GM19397 (cell line): ENCODE data around the gene CMPK1.

Experiments
- ATAC-seq: cut with Tn5 transposase; IDR thresholded peaks from one replicate; pipeline ENCODE4 v1.9.1; 2021; ENCODE audit warnings: mild to moderate bottlenecking, moderate library complexity; ENCODE audit not compliant: unreplicated experiment

The CMPK1 gene

DNA sequence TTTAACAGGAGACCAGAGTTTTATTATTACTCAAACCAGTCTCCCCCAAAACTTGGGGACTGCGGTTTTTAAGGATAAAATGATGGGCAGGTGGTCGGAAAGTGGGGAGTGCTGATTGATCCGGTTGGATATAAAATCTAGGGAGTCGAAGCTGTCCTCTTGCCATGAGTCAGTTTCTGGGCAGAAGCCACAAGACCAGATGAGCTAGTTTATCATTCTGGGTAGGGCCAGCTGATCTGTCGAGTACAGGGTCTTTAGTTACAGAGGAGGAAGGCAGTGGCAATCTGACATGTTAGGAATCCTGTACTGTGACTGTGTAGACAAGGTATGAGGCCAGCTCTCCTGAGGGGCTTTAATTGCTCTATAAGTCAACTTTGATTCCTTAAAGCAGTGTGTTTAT, 59.6 kb downstream of the CMPK1 start:
- ATAC-seq: no peak

DNA sequence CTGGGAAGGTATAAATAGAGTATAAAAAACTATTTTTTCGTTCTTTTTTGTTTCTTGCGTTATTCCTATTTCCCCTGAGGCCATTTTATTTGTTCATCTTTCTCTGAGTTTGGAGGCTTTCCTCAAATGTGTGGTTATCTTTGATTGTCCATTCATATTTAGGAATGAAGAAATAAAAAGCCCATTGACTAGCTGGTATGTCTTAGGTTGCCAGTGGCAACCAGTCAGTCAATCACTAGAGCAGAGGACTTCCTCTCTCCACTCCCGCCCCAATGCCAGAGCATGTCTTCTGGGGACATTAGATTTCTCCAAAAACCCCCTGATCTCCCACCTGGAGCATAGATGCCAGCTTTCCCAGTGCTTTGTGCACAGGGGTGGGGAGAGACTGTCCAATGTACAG, 61.8 kb downstream of the CMPK1 start:
- no peak for ATAC-seq

DNA sequence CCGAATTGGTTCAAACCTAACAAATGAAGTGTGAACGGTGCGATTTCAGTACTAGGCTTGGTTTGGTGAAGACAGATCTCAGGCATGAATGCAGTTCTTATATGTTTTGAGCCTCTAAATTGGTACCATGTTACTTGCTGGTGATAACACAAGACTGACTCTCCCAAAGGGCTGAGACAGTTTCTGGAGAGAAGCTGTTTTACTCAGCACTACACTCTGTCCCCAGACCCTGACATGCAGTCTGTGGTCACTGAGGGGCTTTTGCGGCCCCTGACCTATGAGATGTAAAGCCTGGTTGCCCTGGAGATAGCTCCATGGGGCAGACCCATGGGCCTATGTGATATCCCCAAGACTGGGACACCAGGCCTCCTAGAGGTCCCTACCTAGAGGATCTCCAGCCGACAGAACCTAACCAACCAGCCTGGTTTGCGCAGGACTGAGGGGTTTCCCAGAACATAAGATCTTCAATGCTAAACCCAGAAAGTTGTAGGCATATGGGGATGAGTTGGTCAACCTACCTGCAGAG, 63.1 kb downstream of the CMPK1 start:
- no peak for ATAC-seq

DNA sequence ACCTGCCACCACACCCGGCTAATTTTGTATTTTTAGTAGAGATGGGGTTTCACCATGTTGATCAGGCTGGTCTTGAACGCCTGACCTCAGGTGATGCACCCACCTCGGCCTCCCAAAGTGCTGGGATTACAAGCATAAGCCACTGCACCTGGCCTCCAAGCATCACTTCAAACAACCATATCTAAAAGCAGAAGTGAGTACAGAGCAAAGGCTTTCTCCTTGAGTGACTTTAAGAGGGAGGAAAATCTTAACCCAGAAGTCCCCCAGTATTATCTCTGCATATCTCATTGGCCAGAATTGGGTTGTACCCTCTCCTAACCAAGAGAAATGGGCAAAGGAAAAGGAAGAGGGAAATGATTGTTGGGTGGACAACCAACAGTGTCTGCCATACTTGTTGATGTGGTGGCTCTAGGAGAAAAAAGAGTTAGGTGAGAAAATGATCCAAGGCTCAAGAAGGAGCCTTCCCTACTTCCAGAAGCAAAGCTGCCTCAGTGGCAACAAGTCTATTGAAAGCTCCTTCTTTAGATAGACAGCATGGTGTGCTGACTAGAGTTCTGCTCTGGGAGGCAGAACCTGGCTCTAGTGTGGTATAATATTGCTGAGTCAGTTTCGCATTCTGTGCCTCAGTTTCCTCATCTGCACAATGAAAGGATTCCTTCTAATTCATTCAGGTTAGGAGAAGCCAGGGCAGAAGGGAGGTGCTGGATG, 65.7 kb downstream of the CMPK1 start:
- ATAC-seq: no peak

DNA sequence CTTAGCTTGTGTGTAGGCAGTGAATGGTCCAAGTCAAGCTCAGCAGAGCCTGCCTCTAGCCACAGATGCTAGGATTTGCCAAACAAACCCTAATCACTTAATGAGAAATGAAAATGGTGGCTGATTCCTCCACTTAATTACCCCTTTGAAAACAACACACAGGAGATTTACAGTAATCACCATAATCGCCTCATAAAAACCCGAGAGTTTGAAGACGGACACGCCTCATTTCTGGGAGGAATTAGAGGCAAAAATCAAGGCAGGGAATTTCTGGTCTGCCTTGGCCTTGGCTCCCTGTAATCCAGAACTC, 66.2 kb downstream of the CMPK1 start:
- ATAC-seq: no peak

DNA sequence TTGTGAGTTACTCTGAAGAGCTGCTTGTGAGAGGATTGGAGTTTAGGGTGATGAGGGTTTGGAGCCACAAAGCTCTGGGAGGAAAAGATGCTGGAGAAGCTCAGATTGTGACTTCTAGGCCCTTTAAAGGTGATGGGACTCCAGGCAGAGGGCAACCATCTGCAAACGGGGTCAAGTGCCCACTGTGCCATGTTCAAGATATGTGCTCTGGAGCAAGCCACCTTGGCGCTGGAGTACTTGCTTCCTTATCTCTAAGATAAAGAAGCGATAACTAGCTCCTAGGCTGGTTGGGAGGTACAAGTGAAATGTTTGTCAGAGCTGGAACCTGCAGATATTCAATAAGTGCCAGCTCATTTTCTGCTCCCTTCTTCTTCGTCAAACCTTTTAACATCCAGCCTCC, 68.2 kb downstream of the CMPK1 start:
- no peak for ATAC-seq

DNA sequence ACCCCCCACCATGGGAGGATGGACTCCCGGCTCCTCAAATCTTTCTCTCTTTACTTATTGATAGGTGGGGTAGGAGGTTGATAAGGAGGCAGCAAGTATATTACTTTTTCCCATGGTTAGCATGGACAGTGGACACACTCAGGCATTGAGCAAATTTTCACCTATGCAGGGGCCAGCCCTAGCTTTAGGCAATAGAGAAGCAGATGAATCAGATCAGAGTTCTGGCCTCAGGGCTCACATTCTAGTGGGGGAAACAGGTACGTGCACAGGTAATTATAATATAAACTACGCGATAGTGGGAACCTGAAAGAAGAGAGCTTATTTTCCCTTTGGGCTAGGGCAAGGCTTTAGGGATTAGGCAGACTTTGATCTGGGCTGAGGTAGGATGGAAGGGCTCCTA, 69.0 kb downstream of the CMPK1 start:
- no peak for ATAC-seq

DNA sequence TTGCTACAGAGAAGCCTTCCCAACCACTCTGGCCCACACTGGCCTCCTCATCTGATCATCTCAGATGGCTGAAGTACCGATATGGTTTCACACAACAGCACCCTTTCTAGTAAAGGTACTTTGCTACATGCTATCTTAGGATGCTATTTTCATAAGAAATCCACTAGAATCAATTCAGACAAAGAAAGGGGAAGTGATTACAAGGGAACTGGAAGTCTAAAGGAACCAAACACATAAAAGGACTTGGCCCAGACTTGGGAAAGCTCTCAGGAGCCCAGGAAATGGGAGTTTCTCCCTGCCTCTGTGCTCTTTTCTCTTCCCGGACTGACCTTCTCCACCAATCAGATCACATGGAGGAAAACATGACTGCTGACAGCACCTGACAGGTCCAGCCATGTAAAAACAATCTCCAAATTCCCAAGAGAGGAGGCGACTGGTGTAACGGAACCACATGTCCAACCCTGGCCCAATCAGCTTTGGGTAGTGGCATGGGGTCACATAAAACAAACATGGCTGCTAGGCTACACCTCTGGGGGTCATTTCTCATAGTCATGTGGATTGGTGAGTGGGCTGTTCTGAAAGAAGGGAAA, 69.8 kb downstream of the CMPK1 start:
- ATAC-seq: no peak

DNA sequence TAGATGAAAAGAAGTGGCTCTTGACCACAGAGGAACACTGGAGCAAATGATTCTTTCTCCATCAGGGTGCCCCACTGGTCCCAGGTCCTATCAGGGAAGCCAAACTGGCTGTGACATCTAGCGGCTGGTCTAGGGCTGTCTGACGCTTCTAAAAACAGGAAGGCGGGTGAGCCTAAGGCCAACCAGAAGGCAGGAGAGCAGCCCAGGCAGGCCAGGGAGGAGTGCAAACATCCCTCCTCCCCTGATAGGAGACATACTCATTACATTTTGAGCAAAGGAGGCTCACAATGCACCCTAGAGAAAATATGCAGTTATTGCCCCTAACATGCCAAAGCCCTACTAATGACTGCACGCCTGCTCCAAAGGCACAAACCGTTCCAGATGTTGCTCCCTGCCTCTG, 72.1 kb downstream of the CMPK1 start:
- no peak for ATAC-seq

DNA sequence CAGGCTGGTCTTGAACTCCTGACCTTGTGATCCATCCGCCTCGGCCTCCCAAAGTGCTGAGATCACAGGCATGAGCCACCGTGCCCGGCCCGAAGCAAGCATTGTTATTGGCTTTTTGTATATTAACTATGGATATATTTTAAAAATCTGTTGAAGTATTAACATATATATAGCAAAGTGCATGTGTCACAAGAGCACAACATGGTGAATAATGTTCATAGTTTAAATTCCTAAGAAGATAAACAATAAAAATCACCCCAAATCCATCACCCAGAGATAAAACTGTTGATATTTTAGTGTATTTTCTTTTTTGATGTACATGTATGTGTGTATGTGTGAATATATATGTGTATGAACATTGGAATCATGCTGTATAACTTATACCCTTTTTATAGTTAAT, 73.4 kb downstream of the CMPK1 start:
- ATAC-seq: no peak

DNA sequence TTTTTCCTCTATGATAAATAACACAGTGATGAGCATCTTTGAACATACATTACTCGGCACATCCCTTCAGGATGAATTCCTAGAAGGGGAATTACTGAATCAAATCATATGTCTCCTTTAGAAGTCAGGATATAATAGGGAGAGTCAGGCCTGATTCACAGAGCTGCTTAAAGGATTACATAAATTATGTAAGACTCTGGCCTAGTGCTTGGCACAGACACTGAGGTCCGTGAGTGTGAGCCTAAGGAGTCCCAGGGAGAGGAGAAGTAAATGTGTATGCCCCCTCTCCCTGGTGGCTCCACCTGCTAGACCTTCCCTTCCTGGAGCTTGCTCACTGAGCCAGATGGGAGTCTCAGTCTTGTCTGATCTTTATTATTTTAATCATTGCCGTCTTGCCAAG, 73.9 kb downstream of the CMPK1 start:
- ATAC-seq: no peak

DNA sequence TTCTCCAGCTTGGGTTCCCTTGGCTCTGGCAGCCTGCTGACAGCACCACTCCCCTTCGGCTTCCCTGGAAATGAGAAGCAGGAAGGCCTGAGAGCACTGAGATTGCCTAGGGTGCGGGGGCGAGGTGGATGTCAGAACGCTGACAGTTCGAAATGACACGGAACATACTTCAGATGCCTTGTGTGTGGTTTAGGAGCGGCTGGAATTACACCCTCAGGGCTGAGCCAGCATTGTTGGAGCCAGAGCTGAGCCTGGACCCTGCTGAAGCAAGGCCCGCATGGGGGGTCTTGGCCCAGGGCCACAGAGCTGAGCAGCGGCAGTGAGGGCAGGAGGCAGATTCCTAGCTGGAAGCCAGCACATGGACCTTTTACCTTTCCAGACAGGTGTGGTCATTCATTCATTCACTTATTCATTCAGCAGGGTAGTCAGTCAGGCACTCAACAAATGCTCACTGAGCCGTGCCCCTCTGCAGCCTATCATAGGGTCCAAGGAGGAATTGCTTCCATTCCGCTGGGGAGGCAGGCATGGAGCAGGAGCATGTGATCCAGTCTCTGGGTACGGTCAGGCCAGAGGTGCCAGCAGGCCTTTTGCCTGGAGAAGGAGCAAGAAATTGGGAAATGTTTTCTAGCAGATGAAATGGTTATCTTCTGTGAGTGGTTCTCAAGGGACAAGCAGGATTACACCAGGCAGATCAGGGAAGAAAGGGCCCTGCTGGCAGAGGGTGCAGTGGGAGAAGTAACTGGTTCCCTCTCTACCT, 75.9 kb downstream of the CMPK1 start:
- ATAC-seq: no peak

DNA sequence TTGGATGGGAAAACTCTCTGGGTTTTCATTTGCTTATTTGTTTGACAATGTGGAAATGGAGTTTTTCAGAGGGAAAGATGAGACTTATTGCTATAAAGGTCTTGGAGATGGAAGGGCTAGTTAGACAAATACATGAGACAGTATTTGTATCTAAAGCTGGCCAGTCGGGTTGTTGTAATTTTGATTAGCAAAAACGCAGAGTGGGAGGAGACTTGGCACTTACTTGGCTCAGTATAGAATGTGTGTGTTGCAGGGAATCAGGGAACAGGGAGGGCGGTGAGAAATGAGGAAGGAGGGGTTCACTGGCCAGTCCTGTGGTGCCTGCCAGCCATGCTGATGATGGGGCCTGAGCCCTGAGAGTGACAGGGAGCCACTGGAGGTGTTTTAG, 76.5 kb downstream of the CMPK1 start:
- ATAC-seq: no peak

DNA sequence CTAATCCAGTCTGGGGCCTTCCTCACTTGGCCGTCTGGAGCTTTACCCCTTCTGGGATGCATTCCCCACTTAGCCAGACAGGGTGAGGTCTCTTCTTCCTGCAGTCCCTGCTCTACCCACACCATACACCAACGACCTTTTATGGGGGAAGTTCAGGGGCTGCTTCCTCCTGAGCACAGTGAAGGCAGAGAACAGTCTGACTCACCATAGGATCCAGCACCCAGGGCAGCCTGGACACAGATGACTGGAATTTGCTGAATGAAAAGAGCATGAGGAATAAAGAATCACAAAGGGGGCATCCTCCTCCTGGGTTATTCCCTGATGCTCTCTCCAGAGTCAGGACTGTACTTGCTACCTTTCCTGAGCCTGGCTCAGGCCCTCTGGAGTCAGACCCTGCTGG, 77.8 kb downstream of the CMPK1 start:
- ATAC-seq: no peak

DNA sequence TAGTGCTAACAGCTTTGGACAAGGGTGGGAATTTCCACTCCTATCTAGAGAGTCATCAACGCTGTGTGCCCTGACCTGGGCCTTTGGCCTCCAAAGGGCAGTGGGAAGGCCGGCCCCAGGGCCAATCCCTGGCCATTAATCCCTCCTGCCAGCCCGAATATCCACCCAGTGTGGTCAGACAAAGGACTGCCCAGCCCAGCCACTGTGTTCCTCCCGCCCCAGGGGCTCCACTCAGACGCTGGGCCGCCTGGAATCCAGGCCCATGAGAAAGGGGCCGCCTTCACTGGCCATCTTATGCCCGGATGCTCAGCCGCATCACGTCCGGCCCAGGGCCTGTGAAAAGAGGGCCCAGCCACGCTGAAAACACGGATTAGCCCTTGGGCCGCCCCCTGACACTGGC, 78.8 kb downstream of the CMPK1 start:
- ATAC-seq: no peak

DNA sequence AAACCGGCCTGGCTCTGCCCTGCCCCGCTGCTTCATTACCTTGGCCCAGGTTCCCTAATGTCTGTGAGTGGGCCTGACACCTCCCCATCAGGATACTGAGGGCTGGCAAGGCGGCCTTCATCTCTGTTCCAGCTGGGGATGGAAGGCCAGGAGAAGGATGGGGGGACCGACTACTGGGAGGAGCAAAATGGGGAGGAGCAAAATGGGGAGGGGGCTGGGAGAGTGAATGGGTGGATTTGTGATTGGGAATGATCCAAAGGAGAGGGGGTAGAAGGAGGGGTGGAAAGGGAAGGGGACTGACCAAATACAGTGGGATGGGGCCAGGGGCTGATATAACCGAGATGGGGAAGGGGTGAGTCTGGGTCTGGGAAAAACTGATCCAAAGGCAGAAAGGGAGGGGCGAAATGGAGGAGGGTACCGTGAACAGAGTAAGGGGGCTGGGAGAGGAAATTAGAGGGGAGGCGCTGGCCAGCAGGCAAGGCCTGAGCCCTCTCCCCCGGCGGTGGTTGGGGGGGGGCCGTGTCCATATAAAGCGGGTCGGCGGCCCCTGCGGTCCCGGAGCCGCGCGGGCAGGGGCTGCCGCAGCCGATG, 82.2 kb downstream of the CMPK1 start, which contains the start of gene FOXE3:
Gene FOXE3, plus strand, starts transcription at position 558 of the 591 bp plus-strand sequence. Its CDS starts 31 bp downstream, at position 589.
- no peak for ATAC-seq

DNA sequence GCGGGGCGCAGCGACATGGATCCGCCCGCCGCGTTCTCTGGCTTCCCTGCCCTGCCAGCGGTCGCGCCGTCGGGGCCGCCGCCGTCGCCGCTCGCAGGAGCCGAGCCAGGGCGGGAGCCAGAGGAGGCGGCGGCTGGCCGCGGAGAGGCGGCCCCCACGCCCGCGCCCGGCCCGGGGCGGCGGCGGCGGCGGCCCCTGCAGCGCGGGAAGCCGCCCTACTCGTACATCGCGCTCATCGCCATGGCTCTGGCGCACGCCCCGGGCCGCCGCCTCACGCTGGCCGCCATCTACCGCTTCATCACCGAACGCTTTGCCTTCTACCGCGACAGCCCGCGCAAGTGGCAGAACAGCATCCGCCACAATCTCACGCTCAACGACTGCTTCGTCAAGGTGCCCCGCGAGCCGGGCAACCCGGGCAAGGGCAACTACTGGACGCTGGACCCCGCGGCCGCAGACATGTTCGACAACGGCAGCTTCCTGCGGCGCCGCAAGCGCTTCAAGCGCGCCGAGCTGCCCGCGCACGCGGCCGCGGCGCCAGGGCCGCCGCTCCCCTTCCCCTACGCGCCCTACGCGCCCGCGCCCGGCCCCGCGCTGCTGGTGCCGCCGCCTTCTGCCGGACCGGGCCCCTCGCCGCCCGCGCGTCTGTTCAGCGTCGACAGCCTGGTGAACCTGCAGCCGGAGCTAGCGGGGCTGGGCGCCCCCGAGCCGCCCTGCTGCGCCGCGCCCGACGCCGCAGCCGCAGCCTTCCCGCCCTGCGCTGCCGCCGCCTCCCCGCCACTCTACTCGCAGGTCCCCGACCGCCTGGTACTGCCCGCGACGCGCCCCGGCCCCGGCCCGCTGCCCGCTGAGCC, 83.0 kb downstream of the CMPK1 start:
- no peak for ATAC-seq

DNA sequence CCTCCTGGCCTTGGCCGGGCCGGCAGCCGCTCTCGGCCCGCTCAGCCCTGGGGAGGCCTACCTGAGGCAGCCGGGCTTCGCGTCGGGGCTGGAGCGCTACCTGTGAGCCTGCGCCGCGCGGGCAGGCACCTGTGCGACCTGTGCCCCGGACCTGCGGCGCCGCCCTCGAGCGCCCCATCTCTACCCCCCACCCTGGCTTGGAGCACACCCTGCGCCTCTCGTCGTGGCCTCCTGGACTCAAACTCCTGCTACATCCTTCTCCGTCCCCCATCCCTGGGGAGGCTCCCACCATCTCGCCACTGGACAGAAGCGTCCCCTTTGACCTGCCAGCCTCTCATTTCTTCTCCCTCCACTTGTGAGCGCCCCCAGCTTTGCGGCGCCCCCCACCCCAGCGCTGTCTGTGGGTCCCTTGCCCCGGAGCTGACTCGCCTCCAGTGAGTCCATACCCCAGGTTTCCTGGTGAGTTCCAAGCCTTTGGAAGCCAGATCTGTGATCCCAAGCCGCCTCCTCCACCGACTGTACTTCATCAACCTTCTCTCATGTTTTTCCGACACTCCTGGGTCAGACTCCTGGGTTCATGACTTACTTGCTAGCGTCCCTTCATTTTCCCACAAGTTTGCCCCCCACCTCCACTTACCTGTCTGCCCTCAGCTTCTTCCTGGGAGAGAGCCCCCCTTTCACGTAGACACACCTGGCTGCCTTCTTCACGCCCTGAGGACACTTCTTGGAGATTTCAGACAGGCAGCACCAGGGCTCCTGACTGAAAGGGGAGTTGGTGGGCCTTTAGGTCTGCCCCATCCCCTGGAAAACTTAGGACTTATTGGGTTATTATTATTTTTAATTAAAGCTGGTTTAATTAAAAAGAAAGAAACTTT, 83.8 kb downstream of the CMPK1 start:
- no peak for ATAC-seq

DNA sequence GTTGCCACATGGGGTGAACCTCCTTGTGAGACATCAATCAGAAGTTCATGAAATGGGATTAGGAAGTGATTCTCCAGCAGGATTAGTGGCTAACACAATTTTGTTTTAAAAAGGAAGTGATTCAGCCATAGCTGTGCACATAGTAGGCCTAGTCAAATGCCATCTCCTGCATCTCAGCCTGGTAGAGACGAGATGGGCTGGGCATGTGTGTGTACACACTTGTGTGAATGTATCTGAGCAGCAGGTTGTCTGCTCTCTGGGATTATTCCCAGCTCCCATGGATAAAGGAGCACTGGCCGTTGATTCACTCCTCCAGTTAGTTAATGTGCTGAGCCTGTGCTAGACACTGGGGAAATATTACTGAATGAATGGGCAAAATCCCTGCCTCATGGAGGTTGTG, 84.5 kb downstream of the CMPK1 start:
- no peak for ATAC-seq
